B cell (primary cell): ENCODE data around the gene NEU4. TPM values are rescaled to one million over a fixed set of nuclear protein-coding genes. Genes with fewer than 3 reads are reported as not detected.

Experiments
- ATAC-seq: fragments of 200-7000 bp; cut with Tn5 transposase; one replicate; pipeline ENCODE4 v1.10.0; 2021; ENCODE audit warnings: low read depth, mild to moderate bottlenecking, moderate number of reproducible peaks, moderate library complexity
- CTCF ChIA-PET: fragments of 350-600 bp; sonication (Branson Sonifier 250); formaldehyde crosslinking; loops from one replicate; lab custom pipeline; 2021; ENCODE audit warnings: antibody characterized with exemption, inconsistent platforms; lab: Charles Lee
- POLR2A ChIA-PET: fragments of 350-600 bp; sonication (Branson Sonifier 250); formaldehyde crosslinking; loops from one replicate; lab custom pipeline; 2021; ENCODE audit warnings: antibody characterized with exemption; lab: Charles Lee
- DNase-seq: peaks from one replicate; pipeline ENCODE4 v3.0.0; 2013
- H2AFZ ChIP-seq: 2 replicates; pipeline ENCODE4 v1.6.1; 2012; ENCODE audit warnings: mild to moderate bottlenecking, low read depth, low read length; ENCODE audit not compliant: insufficient read depth, poor library complexity, severe bottlenecking
- H3K27ac ChIP-seq, 2 donors: 1 replicate in 1 of 2; 2 replicates in 1 of 2; pipeline ENCODE4 v1.5.1; 2012 to 2013; ENCODE audit warnings: low read length in 2 of 2, mild to moderate bottlenecking in 2 of 2, moderate library complexity in 1 of 2
- H3K27me3 ChIP-seq, 4 experiments: fragments of 200-600 bp in 1 of 4; sonication (generic) in 1 of 4; replicated peaks in 1 of 4; 1 replicate in 2 of 4; 2 replicates in 2 of 4; pipeline versions ENCODE4 v1.6.1 to v1.7.0; 2013 to 2016; ENCODE audit warnings: low read length in 3 of 4, mild to moderate bottlenecking in 2 of 4, mixed read lengths in 1 of 4, moderate library complexity in 1 of 4; ENCODE audit not compliant: insufficient read depth in 4 of 4, control insufficient read depth in 3 of 4; ENCODE audit errors: control extremely low read depth in 1 of 4
- H3K36me3 ChIP-seq, 2 experiments: replicated peaks in 1 of 2; 1 replicate in 1 of 2; 2 replicates in 1 of 2; pipeline versions ENCODE4 v1.6.1 to v1.7.1; 2013; ENCODE audit warnings: low read length in 1 of 2; ENCODE audit not compliant: insufficient read depth in 2 of 2, control insufficient read depth in 1 of 2; ENCODE audit errors: control extremely low read depth in 1 of 2, extremely low read depth in 1 of 2
- H3K4me1 ChIP-seq, 2 donors: fragments of 200-600 bp in 1 of 2; sonication (generic) in 1 of 2; 1 replicate in 1 of 2; 2 replicates in 1 of 2; pipeline versions ENCODE4 v1.5.1 to v1.6.1; 2013 to 2017; ENCODE audit warnings: low read length in 2 of 2; ENCODE audit not compliant: control insufficient read depth in 2 of 2, insufficient read depth in 2 of 2
- H3K4me2 ChIP-seq: replicated peaks from 2 replicates; pipeline ENCODE3; 2012; ENCODE audit warnings: mild to moderate bottlenecking, low read depth, low read length; ENCODE audit not compliant: poor library complexity, severe bottlenecking
- H3K4me3 ChIP-seq, 5 experiments: fragments of 200-600 bp in 1 of 5; sonication (generic) in 1 of 5; 1 replicate in 3 of 5; 2 replicates in 2 of 5; pipeline versions ENCODE4 v1.5.1 to v1.7.0; 2011 to 2016; ENCODE audit warnings: low read length in 4 of 5, mild to moderate bottlenecking in 4 of 5, low read depth in 2 of 5, control low read depth in 1 of 5, moderate library complexity in 1 of 5; ENCODE audit not compliant: insufficient read depth in 1 of 5; ENCODE audit errors: control extremely low read depth in 1 of 5, extremely low read depth in 1 of 5
- H3K79me2 ChIP-seq: fragments of 200-600 bp; sonication (generic); one replicate; pipeline ENCODE4 v1.6.0; 2016; ENCODE audit warnings: low read length; ENCODE audit not compliant: control insufficient read depth, insufficient read depth
- H3K9ac ChIP-seq: fragments of 200-600 bp; sonication (generic); 2 replicates; pipeline ENCODE4 v1.6.1; 2017; ENCODE audit warnings: mild to moderate bottlenecking, low read length, moderate library complexity
- H3K9me3 ChIP-seq, 3 donors: one replicate each; pipeline versions ENCODE4 v1.6.1 to v1.7.1; 2013; ENCODE audit warnings: low read length in 2 of 3; ENCODE audit not compliant: control insufficient read depth in 2 of 3, insufficient read depth in 1 of 3; ENCODE audit errors: control extremely low read depth in 1 of 3
- H4K20me1 ChIP-seq: 2 replicates; pipeline ENCODE4 v1.6.0; 2012; ENCODE audit warnings: mild to moderate bottlenecking, low read length; ENCODE audit not compliant: insufficient read depth, control insufficient read depth, poor library complexity, severe bottlenecking
- H3K27ac Mint-ChIP-seq: one replicate; pipeline ENCODE4 v1.8.0; 2021; ENCODE audit warnings: mixed read lengths
- H3K27me3 Mint-ChIP-seq: one replicate; pipeline ENCODE4 v1.8.0; 2021; ENCODE audit warnings: mixed read lengths
- H3K4me1 Mint-ChIP-seq: one replicate; pipeline ENCODE4 v1.8.0; 2021; ENCODE audit warnings: mixed read lengths
- H3K4me3 Mint-ChIP-seq: one replicate; pipeline ENCODE4 v1.8.0; 2021; ENCODE audit warnings: mixed read lengths
- H3K9me3 Mint-ChIP-seq: one replicate; pipeline ENCODE4 v1.8.0; 2022; ENCODE audit warnings: mixed read lengths; ENCODE audit not compliant: insufficient read depth
- CTCF ChIP-seq: fragments of 200-600 bp; IDR thresholded peaks from one replicate; pipeline ENCODE4 v1.8.0; 2022; ENCODE audit warnings: antibody characterized with exemption, mild to moderate bottlenecking
- EZH2 ChIP-seq: IDR thresholded peaks from 2 replicates; pipeline ENCODE4 v1.6.1; 2012; ENCODE audit warnings: borderline replicate concordance, low read depth, mild to moderate bottlenecking, moderate library complexity, low read length; ENCODE audit not compliant: insufficient read depth, poor library complexity, severe bottlenecking
- WGBS: methylation state at CpG from one replicate; pipeline ENCODE4 v1.1.5; 2013; ENCODE audit warnings: missing lambda C conversion rate; ENCODE audit not compliant: insufficient coverage; 5-methylcytosine and 5-hydroxymethylcytosine counted together
- intact Hi-C: fragments of 100-400 bp; cut with micrococcal nuclease; formaldehyde crosslinking; loops from one replicate; pipeline ENCODE4 v1.10.0; 2022
- polyA plus RNA-seq: library from polyadenylated mRNA; depleted of rRNA; stranded (reverse); fragments of >200 nt; gene quantifications from 2 replicates; pipeline ENCODE4 v1.2.3, GENCODE V29; 2012
- total RNA-seq, 2 donors: library from RNA; stranded (reverse); fragments of 120-200 nt in 1 of 2; gene quantifications; 1 replicate in 1 of 2; 2 replicates in 1 of 2; pipeline versions ENCODE4 v1.2.3 to v1.2.4, GENCODE V29; 2013 to 2022

The NEU4 gene
- total and polyA plus RNA-seq, 2 donors (not counting 1 experiment from before 2014, with no cell fraction given), result 0.19 TPM; not detected in 1

- peaks cover 27% of the 10 kb centered on the region for H3K27me3 Mint-ChIP-seq
- Histone ChIP-seq H4K20me1 (no peaks in the 10 kb centered on the region), H3K4me1 (peaks cover 6 to 25% of the 10 kb centered on the region in 2 donors), H2AFZ (no peak overlapping the region), H3K9ac (no peak overlapping the region), H3K36me3 (no peaks in the 10 kb centered on the region), H3K79me2 (no peaks in the 10 kb centered on the region), H3K4me3 (no peak overlapping the region), H3K9me3 (peaks cover 0 to 19% (median 0%) of the 10 kb centered on the region in 3 donors), H3K4me2 (no peak overlapping the region), H3K27me3 (peaks cover 0 to 22% (median 2%) of the 10 kb centered on the region in 4 experiments), H3K27ac (no peak overlapping the region)
- 90% methylated on average over 22 of the region's 31 CpGs for WGBS
- H3K4me3 Mint-ChIP-seq, result no peak overlapping the region
- DNase-seq (no peak), ATAC-seq (no peak)
- peaks cover 7% of the 10 kb centered on the region for H3K4me1 Mint-ChIP-seq
- no peaks in the 10 kb centered on the region for H3K9me3 Mint-ChIP-seq
- POLR2A ChIA-PET, result no interaction called here
- intact Hi-C loops, result no loop called here
- H3K27ac Mint-ChIP-seq, result no peak overlapping the region
- no peak for TF ChIP-seq EZH2
- no peak for TF ChIP-seq CTCF
- CTCF ChIA-PET, result no interaction called here
These were observed 11.8 kb downstream of the NEU4 start for GRCh38 chr2:241820625-241821384.
